Keratinocyte (primary cell): Measurements from ENCODE around the gene SCYGR2. TPM values are rescaled to one million over a fixed set of nuclear protein-coding genes. Genes with fewer than 3 reads are reported as not detected.

ENCODE experiments used
- DNase-seq: peaks from one replicate; pipeline ENCODE4 v3.0.0-alpha.2; 2011; ENCODE audit warnings: low read depth, missing footprints, low spot score
- FAIRE-seq: peaks from 2 replicates; lab custom pipeline; 2011; peaks lifted over from hg19 to GRCh38; lab: Jason Lieb, UNC
- H2AFZ ChIP-seq: 2 replicates; pipeline ENCODE4 v1.6.0; 2012; ENCODE audit warnings: low read length, control low read depth, inconsistent platforms; ENCODE audit not compliant: control insufficient read depth
- H3K27ac ChIP-seq: 2 replicates; pipeline ENCODE4 v1.5.1; 2011; ENCODE audit warnings: low read length; ENCODE audit not compliant: control insufficient read depth, insufficient read depth
- H3K27me3 ChIP-seq: 3 replicates; pipeline ENCODE4 v1.6.0; 2011; ENCODE audit warnings: low read length; ENCODE audit not compliant: control insufficient read depth, insufficient read depth; ENCODE audit errors: extremely low read depth
- H3K36me3 ChIP-seq, 2 experiments: 2 replicates in 1 of 2; 3 replicates in 1 of 2; pipeline ENCODE4 v1.5.1; 2011; ENCODE audit warnings: low read length in 2 of 2, mild to moderate bottlenecking in 1 of 2; ENCODE audit not compliant: control insufficient read depth in 2 of 2, insufficient read depth in 2 of 2; ENCODE audit errors: extremely low read depth in 1 of 2
- H3K4me1 ChIP-seq: 3 replicates; pipeline ENCODE4 v1.5.1; 2011; ENCODE audit warnings: low read length; ENCODE audit not compliant: control insufficient read depth, insufficient read depth; ENCODE audit errors: extremely low read depth
- H3K4me2 ChIP-seq: 3 replicates; pipeline ENCODE4 v1.6.0; 2011; ENCODE audit warnings: low read depth, low read length; ENCODE audit not compliant: control insufficient read depth, insufficient read depth; ENCODE audit errors: extremely low read depth
- H3K4me3 ChIP-seq, 3 experiments: fragments of 200-600 bp in 1 of 3; sonication (generic) in 1 of 3; 2 replicates in 2 of 3; 3 replicates in 1 of 3; pipeline ENCODE4 v1.5.1; 2011 to 2016; ENCODE audit warnings: low read length in 3 of 3, mild to moderate bottlenecking in 3 of 3, control low read depth in 2 of 3, inconsistent platforms in 1 of 3, low read depth in 1 of 3, mixed read lengths in 1 of 3, mixed run types in 1 of 3, moderate library complexity in 1 of 3; ENCODE audit not compliant: control insufficient read depth in 2 of 3, insufficient read depth in 2 of 3; ENCODE audit errors: extremely low read depth in 1 of 3
- H3K79me2 ChIP-seq: 2 replicates; pipeline ENCODE4 v1.6.0; 2012; ENCODE audit warnings: low read length; ENCODE audit not compliant: control insufficient read depth, insufficient read depth
- H3K9ac ChIP-seq: 3 replicates; pipeline ENCODE4 v1.6.0; 2011; ENCODE audit warnings: low read length; ENCODE audit not compliant: control insufficient read depth, insufficient read depth; ENCODE audit errors: extremely low read depth
- H3K9me1 ChIP-seq: 3 replicates; pipeline ENCODE4 v1.6.0; 2011; ENCODE audit warnings: low read length; ENCODE audit not compliant: control insufficient read depth, insufficient read depth; ENCODE audit errors: extremely low read depth
- H3K9me3 ChIP-seq: 2 replicates; pipeline ENCODE4 v1.5.1; 2012; ENCODE audit warnings: low read depth, low read length; ENCODE audit not compliant: control insufficient read depth
- H4K20me1 ChIP-seq: 3 replicates; pipeline ENCODE4 v1.6.0; 2011; ENCODE audit warnings: low read length; ENCODE audit not compliant: control insufficient read depth, insufficient read depth; ENCODE audit errors: extremely low read depth
- EZH2 ChIP-seq: IDR thresholded peaks from one replicate; pipeline ENCODE4 v1.6.1; 2012; ENCODE audit warnings: inconsistent platforms, mild to moderate bottlenecking, low read length, moderate library complexity
- dilution Hi-C: fragments of 300-500 bp; cut with MboI; formaldehyde crosslinking; loops from one replicate; pipeline ENCODE4 v1.7.0; 2020; ENCODE audit warnings: low sequenced_read_pairs; ENCODE audit not compliant: extremely low pct_ligation_motif_present
- polyA plus RNA-seq, 5 experiments: library from polyadenylated mRNA; depleted of rRNA in 3 of 5; stranded (reverse) in 3 of 5; stranded (forward) in 1 of 5; unstranded in 1 of 5; fragments of >200 nt; gene quantifications; 1 replicate in 1 of 5; 2 replicates in 3 of 5; 3 replicates in 1 of 5; pipeline versions ENCODE4 v1.2.1 to v1.2.3, GENCODE V29; 2011 to 2012; ENCODE audit warnings: missing spikeins in 2 of 5, low read depth in 1 of 5, low replicate concordance in 1 of 5
- TF ChIP-seq, protein P1 (sequence below), 3 experiments: IDR thresholded peaks in 1 of 3; conservative IDR thresholded peaks in 1 of 3; optimal IDR thresholded peaks in 1 of 3; 2 replicates in 2 of 3; 3 replicates in 1 of 3; pipeline versions ENCODE3 to v1.5.1; 2011; ENCODE audit warnings: low read length in 3 of 3, mild to moderate bottlenecking in 3 of 3, moderate library complexity in 2 of 3, control low read depth in 1 of 3, inconsistent platforms in 1 of 3; ENCODE audit not compliant: insufficient read depth in 2 of 3; ENCODE audit errors: extremely low read depth in 1 of 3

SCYGR2 gene
- polyA plus RNA-seq, 1 donor (not counting 4 experiments of a cell fraction or from before 2014, with no cell fraction given), result not detected

DNA sequence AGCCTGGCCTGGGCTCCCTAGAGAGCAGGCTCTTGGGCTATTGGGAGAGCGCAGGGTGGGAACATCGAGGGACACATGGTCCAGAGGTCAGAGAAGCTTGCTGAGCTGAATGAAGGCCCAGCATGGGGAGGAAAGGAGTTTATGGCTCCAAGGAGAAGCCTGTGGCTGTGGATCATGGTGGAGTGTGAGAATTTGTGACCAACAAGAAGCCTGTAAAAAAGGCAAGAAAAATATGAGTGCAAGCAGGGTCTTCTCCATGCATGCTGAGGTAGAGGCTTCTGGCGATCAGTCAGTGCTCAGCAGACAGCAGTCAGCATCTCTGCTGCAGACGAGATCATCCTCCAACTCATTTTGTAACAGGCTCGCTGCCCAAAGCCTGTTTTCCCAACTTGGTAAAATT, 17.2 kb downstream of the SCYGR2 start:
- Histone ChIP-seq H3K4me2 (no peak overlapping the region), H3K27ac (no peak overlapping the region), H3K36me3 (no peaks in the 10 kb centered on the region), H3K9me1 (no peaks in the 10 kb centered on the region), H3K9ac (no peak overlapping the region), H3K4me3 (no peak overlapping the region), H2AFZ (no peak overlapping the region), H4K20me1 (no peaks in the 10 kb centered on the region), H3K79me2 (no peaks in the 10 kb centered on the region), H3K9me3 (no peaks in the 10 kb centered on the region), H3K4me1 (no peaks in the 10 kb centered on the region), H3K27me3 (no peaks in the 10 kb centered on the region)
- DNase-seq, result no peak
- TF ChIP-seq, protein P1, sequence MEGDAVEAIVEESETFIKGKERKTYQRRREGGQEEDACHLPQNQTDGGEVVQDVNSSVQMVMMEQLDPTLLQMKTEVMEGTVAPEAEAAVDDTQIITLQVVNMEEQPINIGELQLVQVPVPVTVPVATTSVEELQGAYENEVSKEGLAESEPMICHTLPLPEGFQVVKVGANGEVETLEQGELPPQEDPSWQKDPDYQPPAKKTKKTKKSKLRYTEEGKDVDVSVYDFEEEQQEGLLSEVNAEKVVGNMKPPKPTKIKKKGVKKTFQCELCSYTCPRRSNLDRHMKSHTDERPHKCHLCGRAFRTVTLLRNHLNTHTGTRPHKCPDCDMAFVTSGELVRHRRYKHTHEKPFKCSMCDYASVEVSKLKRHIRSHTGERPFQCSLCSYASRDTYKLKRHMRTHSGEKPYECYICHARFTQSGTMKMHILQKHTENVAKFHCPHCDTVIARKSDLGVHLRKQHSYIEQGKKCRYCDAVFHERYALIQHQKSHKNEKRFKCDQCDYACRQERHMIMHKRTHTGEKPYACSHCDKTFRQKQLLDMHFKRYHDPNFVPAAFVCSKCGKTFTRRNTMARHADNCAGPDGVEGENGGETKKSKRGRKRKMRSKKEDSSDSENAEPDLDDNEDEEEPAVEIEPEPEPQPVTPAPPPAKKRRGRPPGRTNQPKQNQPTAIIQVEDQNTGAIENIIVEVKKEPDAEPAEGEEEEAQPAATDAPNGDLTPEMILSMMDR (optimal IDR thresholded peaks at IDR 0.05 in 1 of 3, IDR thresholded peaks at IDR 0.05 in 1 of 3, conservative IDR thresholded peaks at IDR 0.05 in 1 of 3; ENCODE audit: extremely low read depth in 1 of 3, insufficient read depth in 2 of 3, low read length in 3 of 3), result no peak
- no peak for TF ChIP-seq EZH2
- dilution Hi-C loops, result no loop called here
- no peak for FAIRE-seq

DNA sequence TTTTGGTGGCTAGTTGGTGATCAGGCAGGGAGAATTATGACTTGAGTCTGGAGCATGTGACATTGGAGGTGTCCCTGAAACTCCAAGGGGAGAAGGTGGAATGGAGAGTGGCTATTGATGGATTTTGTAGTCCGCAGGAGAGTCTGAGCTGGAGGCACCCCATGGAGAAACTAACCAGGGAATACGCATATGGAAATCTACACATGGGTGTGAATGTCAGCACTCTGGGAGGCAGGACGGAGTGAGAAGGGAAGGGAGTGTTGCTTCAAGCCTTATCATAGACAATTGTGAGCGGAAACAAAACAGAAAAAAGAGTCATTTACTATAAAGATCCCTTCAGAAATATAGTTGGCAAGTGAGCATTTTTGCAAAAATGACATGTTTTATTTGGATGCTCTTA, 17.9 kb downstream of the SCYGR2 start:
- H2AFZ ChIP-seq, result no peak overlapping the region
- no peak overlapping the region for H3K4me3 ChIP-seq
- H3K9me1 ChIP-seq, result no peaks in the 10 kb centered on the region
- H3K4me1 ChIP-seq, result no peaks in the 10 kb centered on the region
- no peak for DNase-seq
- no peaks in the 10 kb centered on the region for H3K9me3 ChIP-seq
- no peak overlapping the region for H3K27ac ChIP-seq
- dilution Hi-C loops, result no loop called here
- no peak overlapping the region for H3K4me2 ChIP-seq
- H3K36me3 ChIP-seq, result no peaks in the 10 kb centered on the region
- no peak for FAIRE-seq
- no peaks in the 10 kb centered on the region for H3K27me3 ChIP-seq
- H3K9ac ChIP-seq, result no peak overlapping the region
- no peak for TF ChIP-seq EZH2
- TF ChIP-seq, protein P1 (optimal IDR thresholded peaks at IDR 0.05 in 1 of 3, IDR thresholded peaks at IDR 0.05 in 1 of 3, conservative IDR thresholded peaks at IDR 0.05 in 1 of 3; ENCODE audit: extremely low read depth in 1 of 3, insufficient read depth in 2 of 3, low read length in 3 of 3), result no peak
- no peaks in the 10 kb centered on the region for H3K79me2 ChIP-seq
- no peaks in the 10 kb centered on the region for H4K20me1 ChIP-seq
